HFF-Myc (cell line): ENCODE measurements around the gene CCNC.

Experiments used
- DNase-seq: peaks from one replicate; pipeline ENCODE4 v3.0.0-alpha.2; 2011; ENCODE audit warnings: low read depth; ENCODE audit errors: extremely low read depth
- H3K4me3 ChIP-seq: replicated peaks from 2 replicates; pipeline ENCODE4 v1.5.1; 2011; ENCODE audit warnings: low read depth, mild to moderate bottlenecking, control low read depth, low read length
- TF ChIP-seq, protein P1 (sequence below): IDR thresholded peaks from 2 replicates; pipeline ENCODE4 v1.5.1; 2012; ENCODE audit warnings: mild to moderate bottlenecking, low read depth, low read length, control low read depth; ENCODE audit errors: missing control alignments

Gene CCNC

DNA sequence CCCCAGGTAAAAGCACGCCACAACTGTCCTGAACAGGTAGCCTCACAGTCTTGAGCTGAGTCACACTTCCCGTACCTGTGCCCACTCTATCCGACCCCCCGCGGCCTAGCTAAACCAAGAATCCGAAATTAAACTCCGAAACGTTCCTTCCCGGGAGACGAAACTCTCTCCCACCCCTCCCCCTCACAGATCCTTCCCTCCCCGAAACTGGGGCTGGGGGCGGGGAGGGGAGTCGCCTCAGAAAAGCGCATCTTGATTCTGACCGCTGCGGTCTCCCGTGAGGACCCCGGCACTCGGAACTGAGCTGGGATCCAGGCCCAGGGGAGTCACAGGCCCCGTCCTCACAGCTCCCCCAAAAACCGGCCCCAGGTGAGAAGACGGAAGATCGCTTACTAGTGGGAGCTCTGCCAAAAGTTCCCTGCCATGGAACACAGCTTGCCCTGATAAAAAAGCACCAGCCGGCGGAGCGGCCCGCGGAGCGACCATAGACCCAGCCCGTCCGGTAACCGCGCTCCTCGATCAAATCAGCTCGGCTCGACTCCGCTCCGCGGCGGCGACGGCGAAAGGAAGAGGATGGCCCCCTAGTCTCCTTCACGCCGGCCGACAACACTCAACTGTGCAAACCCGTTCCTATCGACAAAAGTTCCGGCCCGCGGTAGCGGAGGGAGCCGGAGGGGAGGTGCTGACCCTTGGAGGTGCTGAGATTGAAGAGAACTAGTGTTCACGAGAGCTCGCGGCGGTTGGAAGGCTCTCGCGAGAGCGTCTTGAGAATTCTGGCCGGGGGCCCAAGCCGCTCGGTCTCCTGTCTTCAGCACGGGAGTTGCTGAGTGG lies at the start of gene CCNC:
Gene CCNC (minus strand): TSS at position 558 of the 831 bp plus-strand sequence. CDS start 133 bp downstream, at position 425.
- peak within 1 kb of the TSS; percentile 76 for H3K4me3 ChIP-seq
- TF ChIP-seq, protein P1, sequence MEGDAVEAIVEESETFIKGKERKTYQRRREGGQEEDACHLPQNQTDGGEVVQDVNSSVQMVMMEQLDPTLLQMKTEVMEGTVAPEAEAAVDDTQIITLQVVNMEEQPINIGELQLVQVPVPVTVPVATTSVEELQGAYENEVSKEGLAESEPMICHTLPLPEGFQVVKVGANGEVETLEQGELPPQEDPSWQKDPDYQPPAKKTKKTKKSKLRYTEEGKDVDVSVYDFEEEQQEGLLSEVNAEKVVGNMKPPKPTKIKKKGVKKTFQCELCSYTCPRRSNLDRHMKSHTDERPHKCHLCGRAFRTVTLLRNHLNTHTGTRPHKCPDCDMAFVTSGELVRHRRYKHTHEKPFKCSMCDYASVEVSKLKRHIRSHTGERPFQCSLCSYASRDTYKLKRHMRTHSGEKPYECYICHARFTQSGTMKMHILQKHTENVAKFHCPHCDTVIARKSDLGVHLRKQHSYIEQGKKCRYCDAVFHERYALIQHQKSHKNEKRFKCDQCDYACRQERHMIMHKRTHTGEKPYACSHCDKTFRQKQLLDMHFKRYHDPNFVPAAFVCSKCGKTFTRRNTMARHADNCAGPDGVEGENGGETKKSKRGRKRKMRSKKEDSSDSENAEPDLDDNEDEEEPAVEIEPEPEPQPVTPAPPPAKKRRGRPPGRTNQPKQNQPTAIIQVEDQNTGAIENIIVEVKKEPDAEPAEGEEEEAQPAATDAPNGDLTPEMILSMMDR: no peak
- DNase-seq: peak; percentile 85

DNA sequence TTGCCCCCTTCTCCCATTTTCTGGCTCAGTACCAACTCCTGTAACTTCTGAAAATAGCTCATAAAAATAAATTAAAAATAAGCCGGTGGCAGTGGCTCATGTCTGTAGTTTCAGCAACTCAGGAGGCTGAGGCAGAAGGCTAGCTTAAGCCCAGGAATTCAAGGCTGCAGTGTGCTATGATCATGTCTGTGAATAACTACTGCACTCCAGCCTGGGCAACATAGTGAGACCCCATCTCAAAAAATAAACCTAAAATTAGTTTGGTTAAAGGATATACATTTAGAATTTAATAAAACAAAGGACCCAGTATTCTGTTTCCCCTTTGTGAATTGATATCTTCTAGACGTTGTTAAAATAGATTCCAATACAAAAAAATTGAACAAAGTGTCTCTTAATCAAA lies 48.7 kb upstream of the CCNC start:
- no peak overlapping the region for H3K4me3 ChIP-seq
- no peak for DNase-seq
- TF ChIP-seq, protein P1: no peak

DNA sequence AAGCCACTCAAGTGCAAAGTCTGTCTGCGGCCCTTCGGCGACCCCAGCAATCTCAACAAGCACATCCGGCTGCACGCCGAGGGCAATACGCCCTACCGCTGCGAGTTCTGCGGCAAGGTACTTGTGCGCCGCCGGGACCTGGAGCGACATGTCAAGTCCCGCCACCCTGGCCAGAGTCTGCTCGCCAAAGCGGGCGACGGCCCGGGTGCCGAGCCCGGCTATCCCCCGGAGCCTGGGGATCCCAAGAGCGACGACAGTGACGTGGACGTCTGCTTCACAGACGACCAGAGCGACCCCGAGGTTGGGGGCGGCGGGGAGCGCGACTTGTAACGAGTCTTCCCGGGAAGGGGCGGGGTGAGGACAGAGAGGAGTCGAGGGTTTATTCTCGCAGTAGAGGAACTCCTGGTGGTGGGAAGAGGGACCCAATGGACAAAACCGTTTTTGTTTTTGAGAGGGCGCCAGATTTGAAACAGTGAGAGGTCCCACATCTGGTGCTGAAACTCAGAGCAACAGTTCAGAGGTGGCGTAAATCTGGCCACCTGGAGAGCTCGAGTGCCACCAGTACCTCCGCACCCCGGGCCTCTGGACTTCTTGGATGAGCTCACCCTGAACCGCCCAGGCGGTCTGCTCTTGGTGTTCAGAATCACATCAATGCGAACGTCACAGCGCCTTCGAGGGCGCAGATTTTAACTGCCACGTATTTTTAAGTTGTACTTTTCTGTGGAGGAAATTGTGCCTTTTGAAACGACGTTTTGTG lies 46.1 kb upstream of the CCNC start:
- DNase-seq: no peak
- TF ChIP-seq, protein P1: no peak
- H3K4me3 ChIP-seq: peak overlapping the region; percentile 24; the same call in 1 of the 2 replicates

GRCh38 chr6:99613705-99614429 lies 45.4 kb upstream of the CCNC start:
- peak overlapping the region; percentile 24 for H3K4me3 ChIP-seq
- TF ChIP-seq, protein P1: no peak
- no peak for DNase-seq

- H3K4me3 ChIP-seq: peak overlapping the region; percentile 24; the same call in 1 of the 2 replicates
- TF ChIP-seq, protein P1: peak; percentile 39
- DNase-seq: no peak
Observed at GRCh38 chr6:99613409-99613704, 44.9 kb upstream of the CCNC start.

GRCh38 chr6:99612551-99613408 lies 44.3 kb upstream of the CCNC start:
- H3K4me3 ChIP-seq: peak overlapping the region; percentile 24; the same call in 1 of the 2 replicates
- TF ChIP-seq, protein P1: no peak
- DNase-seq: no peak
